GM19395 (cell line): ENCODE data around the gene PLXNB3.

Experiments used
- ATAC-seq: cut with Tn5 transposase; IDR thresholded peaks from one replicate; pipeline ENCODE4 v1.9.1; 2021; ENCODE audit warnings: mild to moderate bottlenecking, moderate library complexity; ENCODE audit not compliant: unreplicated experiment

Gene PLXNB3

DNA sequence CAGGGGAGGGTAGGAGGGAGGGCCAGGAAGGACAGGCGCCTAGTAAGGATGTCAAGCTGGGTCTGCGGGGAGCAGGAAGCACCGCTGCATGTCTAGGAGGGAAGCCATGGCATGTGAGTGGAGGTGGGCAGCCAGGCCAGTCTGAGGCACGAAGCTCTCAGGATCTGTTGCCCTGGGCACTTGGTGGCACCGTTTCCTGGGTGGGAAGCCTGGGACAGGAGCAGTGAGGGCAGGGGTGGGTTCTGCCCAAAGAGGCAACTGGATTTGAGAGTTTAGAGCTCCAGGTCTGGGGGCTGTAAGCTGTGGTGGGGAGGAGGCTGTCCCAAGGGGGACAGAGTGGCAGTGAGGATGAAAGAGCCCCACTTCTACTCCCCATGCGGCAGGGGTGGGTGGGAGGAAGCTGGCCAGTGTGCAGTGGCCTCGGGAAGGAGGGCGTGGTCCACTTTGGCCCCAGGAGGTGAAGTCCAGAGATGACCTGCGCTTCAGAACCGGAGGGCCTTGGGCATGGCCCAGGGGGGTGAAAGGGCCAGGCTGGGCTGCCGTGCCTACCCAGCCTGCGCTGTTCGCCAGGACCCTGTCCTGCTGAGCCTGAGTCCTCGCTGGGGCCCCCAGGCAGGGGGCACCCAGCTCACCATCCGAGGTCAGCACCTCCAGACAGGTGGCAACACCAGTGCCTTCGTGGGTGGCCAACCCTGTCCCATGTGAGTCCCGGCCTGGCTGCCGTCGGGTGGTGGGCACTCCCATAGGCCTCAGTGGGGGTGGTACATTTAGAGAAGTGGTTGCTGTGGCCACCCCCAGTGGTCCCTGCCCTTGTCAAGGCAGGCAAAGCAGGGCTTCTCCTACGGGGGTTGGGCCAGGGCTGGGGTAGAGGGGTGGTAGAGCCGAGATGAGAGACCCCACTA, 8.5 kb downstream of the PLXNB3 start:
- ATAC-seq = no peak

DNA sequence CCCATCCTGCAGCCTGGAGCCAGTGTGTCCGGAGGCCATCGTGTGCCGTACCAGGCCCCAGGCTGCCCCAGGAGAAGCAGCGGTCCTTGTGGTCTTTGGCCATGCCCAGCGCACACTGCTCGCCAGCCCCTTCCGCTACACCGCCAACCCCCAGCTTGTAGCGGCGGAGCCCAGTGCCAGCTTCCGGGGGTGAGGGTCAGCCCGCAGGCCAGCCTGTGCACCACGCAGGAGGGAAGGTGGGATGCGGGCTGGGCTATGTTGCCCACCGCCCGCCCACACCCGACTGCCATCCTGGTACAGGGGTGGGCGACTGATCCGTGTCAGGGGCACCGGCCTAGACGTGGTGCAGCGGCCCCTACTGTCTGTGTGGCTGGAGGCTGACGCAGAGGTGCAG, 9.2 kb downstream of the PLXNB3 start:
- ATAC-seq = no peak

DNA sequence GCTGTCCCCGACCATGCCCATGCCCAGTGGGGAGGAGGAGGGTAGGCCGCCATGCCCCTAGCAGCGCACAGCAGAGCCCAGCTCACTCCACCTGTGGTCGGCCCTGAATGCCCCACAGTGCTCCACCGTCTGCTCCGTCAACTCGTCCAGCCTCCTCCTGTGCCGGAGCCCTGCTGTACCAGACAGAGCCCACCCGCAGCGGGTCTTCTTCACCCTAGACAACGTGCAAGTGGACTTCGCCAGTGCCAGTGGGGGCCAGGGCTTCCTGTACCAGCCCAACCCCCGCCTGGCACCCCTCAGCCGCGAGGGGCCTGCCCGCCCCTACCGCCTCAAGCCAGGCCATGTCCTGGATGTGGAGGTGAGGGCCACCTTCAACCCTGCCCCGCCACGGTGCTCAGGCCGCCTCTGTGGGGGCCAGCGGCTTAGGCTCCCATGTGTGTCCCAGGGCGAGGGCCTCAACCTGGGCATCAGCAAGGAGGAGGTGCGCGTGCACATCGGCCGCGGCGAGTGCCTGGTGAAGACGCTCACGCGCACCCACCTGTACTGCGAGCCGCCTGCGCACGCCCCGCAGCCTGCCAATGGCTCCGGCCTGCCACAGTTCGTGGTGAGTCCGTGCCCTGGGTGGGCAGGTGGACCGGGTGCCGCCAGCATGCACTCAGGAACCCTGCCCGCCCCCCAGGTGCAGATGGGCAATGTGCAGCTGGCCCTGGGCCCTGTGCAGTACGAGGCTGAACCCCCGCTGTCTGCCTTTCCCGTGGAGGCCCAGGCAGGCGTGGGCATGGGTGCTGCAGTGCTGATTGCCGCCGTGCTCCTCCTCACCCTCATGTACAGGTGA, 9.9 kb downstream of the PLXNB3 start:
- ATAC-seq = no peak

DNA sequence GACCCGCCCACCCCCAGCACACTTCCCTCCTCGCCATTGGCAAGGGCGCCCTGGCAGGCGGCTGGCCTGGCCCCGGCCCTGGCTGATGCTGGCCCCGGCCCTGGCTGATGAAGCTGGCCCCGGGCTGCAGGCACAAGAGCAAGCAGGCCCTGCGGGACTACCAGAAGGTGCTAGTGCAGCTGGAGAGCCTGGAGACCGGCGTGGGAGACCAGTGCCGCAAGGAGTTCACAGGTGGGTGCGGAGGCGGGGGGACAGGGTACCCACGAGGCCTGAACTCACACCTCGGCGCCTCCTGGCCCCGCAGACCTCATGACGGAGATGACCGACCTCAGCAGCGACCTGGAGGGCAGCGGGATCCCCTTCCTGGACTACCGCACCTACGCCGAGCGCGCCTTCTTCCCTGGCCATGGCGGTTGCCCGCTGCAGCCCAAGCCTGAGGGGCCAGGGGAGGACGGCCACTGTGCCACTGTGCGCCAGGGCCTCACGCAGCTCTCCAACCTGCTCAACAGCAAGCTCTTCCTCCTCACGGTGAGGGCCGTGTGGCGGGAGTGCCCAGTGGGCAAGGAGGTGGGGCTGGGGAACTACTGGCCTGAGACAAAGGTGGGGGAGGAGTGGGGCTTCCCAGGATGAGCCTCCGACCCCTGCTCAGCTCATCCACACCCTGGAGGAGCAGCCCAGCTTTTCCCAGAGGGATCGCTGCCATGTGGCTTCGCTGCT, 10.7 kb downstream of the PLXNB3 start:
- ATAC-seq = no peak

DNA sequence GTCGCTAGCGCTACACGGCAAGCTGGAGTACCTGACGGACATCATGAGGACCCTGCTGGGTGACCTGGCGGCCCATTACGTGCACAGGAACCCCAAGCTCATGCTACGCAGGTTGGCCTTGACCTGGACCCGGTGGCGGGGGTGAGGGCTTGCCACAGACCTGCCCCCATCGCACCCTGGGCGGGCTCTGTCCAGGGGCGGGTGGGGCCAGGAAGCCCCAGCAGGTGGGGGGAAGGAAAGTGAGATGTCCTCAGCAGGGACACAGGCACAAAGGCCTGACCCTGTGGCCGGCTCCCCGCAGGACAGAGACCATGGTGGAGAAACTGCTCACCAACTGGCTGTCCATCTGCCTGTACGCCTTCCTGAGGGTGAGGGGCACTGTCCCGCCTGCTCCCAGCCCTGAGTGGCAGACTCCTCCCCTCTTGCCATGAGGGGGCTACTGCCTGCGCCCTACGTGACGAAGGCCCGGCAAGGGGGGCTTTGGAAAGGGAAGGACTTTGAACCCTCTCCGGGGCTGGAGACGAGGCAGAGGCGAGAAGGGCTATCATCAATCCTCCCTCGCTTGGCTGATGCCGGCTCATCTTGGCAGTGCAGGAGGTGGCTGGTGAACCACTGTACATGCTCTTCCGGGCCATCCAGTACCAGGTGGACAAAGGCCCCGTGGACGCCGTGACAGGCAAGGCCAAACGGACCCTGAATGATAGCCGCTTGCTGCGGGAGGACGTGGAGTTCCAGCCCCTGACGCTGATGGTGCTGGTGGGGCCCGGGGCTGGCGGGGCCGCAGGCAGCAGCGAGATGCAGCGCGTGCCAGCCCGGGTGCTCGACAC, 11.5 kb downstream of the PLXNB3 start:
- no peak for ATAC-seq

DNA sequence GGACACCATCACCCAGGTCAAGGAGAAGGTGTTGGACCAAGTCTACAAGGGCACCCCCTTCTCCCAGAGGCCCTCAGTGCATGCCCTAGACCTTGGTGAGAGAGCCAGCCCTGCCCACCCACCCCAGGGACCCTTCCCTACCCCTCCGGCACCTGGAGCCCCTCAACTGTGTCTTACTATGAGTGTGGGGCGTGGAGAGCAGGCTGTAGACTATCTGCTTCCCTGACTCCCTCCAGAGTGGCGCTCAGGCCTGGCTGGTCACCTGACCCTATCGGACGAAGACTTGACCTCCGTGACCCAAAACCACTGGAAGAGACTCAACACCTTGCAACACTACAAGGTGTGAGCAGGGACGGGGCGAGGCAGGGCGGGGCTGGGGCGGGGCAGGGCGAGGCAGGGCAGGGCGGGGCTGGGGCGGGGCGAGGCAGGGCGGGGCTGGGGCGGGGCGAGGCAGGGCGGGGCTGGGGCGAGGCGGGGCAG, 12.1 kb downstream of the PLXNB3 start:
- ATAC-seq = no peak

DNA sequence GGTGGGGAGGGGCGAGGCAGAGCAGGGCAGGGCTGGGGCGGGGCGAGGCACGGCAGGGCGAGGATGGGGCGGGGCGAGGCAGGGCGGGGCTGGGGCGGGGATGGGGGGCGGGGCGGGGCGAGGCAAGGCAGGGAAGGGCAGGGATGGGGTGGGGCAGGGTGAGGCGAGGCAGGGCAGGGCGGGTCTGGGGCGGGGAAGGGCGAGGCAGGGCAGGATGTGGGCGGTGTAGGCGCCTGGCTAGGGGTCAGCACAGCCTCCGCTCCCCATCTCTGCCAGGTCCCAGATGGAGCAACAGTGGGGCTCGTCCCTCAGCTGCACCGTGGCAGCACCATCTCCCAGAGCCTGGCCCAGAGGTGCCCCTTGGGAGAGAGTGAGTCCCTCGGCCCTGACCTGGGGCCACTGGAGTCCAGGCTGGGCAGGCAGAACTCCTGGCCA, 12.6 kb downstream of the PLXNB3 start:
- no peak for ATAC-seq

DNA sequence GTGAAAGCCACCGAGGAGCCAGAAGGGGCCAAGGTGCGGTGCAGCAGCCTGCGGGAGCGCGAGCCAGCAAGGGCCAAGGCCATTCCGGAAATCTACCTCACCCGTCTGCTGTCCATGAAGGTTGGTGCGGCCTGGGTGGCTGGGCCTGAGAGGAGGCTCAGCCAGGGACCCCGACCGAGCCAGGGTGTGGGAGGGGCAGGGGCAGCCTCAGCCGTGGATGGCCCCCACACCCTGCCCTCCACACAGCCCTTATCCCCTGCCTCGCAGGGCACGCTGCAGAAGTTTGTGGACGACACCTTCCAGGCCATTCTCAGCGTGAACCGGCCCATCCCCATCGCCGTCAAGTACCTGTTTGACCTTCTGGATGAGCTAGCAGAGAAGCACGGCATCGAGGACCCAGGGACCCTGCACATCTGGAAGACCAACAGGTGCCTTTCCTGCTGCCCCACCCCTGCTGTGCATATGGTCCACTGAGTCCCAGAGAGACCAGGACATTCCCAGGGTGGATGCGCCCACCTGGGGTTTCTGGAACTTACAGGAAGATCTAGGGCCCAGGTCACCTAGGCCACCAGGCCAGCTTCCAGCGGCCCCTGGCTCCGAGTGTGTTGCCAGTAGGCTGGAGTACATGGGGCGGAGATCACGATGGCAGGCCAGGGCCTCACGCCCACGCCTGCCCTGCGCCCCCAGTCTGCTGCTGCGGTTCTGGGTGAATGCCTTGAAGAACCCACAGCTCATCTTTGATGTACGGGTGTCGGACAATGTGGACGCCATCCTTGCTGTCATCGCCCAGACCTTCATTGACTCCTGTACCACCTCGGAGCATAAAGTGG, 13.4 kb downstream of the PLXNB3 start:
- ATAC-seq = no peak

DNA sequence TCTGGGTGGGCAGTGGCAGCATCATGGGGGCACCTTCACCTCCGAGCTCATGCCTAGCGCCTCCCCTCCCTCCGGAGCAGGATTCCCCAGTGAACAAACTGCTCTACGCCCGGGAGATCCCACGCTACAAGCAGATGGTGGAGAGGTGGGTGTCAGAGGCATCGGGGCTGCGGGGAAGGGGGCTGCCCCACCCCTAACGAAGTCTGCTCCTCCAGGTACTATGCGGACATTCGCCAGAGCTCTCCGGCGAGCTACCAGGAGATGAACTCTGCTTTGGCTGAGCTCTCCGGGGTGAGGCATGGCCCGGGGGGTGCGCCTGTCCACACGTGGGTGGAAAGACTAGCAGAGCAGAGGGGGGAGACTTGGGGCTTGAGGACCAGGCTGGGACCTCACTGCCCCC, 14.1 kb downstream of the PLXNB3 start:
- ATAC-seq = no peak

DNA sequence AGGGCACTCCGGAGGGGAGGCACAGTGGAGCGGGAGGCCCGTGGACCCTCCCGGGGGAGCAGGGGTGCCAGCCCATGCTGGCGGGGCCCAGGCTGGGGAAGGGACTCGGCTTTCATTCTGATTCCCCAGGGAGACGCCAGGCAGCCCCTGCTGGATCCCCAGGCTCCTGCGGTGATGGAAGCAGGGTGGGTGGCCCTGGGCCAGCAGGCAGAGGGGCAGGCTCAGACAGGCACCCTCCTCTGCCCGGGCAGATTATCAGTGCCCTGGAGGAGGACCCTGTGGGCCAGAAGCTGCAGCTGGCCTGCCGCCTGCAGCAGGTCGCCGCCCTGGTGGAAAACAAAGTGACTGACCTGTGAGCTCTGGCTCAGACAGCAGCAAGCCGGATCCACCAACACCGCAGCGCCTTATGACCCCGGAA, 14.6 kb downstream of the PLXNB3 start:
- no peak for ATAC-seq

DNA sequence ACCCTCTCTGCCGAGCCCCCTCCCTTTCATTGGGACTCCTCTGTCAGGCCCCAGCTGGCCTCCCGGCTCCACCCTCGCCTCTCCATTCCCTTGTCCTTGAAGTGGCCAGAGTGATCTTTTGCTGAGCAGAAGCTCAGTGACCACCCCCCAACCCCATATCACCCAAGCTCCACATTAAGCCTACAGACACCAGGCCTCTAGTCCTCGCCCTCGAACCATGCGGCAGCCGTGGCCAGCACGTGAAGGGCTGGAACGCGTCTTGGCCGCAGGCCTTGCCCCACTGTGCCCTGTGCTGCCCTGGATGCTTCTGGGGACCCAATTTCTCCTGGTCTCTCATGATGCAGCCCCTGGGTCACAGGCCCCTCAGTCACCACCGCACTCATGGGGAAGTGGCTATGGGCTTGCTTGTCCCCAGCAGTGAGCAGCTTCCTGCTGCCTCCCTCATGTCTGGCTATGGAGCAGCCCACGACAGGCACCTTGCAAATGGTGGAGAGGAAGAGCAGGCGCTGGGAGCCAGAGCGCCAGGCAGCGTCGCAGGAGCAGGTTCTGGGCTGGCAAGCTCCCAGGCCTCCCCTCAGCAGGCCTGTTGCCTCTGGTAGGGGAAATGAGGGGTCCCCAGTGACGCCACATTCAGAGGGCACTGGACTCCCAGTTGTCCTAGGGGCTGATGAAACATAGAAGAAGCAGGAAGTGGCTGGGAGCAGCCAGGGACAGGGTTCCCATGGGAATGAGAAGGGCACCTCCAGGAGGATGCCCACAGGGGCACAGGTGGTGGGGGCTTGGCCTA, 16.0 kb downstream of the PLXNB3 start:
- no peak for ATAC-seq

DNA sequence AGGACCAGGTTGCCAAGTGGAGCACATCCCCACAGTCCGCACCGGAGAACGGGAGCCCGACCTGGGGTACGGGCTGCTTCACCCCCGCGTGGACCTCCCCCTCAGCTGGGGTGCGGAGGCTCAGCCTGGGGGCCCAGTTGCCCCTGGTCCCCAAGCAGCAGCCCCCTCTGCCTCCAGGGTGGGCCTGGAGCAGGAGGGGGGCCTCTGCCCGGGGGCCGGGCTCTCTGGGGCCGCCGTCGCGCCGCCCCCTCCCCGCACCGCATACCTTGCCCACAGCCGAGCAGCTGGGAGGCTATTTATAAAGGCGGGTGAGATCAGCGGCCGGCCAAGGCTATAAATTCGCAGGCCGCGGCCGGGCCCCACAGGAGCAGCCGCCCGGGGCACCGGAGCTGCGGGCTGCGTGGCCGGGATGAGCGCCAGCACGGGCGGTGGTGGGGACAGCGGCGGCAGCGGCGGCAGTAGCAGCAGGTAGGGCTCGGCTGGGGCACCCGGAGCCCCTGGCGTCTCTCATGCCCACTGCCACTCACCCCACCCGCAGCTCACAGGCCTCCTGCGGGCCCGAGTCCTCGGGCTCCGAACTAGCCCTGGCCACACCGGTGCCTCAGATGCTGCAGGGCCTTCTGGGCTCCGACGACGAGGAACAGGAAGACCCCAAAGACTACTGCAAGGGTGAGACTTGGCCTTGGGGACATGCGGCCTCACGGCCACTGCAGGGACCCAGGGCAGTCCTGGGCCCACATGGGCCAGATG, 16.8 kb downstream of the PLXNB3 start, which contains the start of gene SRPK3:
TSS of gene SRPK3 (plus strand) at position 364 of the 750 bp plus-strand sequence. CDS start at position 410, 46 bp downstream.
- no peak for ATAC-seq

DNA sequence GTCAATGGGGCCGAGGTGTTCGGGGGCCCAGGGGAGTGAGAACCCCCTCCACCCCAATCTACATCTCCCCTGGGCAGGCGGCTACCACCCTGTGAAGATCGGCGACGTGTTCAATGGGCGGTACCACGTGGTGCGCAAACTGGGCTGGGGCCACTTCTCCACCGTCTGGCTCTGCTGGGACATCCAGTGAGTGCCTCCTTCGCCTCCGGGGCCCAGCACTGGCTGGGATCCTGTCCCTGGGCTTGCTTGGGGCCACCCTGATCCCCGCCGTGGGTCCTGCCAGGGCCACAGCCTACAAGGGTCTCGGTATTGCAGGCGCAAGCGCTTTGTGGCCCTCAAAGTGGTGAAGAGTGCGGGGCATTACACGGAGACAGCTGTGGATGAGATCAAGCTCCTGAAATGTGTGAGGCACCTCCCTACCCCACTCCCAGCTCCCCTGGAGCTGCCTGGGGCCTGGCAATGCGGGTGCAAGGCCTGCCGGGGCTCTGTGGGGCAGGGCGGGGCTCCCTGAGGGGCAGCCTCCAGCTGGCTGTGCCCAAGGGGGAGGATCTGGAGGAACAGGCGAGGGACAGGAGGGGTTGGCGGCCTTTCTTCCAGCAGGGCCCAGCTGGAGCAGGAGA, 17.5 kb downstream of the PLXNB3 start:
- no peak for ATAC-seq

DNA sequence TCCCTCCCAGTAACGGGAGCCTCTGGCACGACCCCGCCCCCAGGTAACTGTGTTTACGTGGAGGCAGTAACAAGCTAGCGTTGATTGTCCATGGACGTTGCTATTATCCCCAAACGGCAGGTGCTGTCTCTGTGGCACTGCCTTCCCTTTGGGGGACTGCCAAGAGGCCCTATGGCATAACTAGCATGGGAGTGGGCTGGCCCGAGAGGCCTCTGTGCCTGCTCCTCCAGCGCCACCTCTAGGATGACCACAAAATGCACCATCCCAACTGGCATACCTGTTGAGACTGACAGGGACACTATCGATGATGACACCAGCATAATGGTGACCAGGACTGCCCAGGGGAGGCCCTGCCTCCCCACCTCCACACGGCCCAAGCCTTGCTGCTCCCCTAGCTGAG, 18.3 kb downstream of the PLXNB3 start:
- ATAC-seq = no peak

DNA sequence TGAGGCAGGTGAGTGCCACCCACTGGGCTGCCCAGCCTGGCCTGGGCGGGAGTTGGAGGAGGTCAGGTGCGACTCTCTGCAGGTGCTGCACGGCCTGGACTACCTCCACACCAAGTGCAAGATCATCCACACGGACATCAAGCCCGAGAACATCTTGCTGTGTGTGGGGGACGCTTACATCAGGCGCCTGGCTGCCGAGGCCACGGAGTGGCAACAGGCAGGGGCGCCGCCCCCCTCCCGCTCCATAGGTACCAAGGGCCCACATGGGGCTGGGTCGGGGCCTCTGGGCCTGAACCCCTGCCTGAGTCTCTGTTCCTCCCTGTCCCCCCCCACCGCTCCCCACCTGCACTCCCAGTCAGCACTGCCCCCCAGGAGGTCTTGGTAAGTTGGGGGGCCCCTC, 18.8 kb downstream of the PLXNB3 start:
- no peak for ATAC-seq

DNA sequence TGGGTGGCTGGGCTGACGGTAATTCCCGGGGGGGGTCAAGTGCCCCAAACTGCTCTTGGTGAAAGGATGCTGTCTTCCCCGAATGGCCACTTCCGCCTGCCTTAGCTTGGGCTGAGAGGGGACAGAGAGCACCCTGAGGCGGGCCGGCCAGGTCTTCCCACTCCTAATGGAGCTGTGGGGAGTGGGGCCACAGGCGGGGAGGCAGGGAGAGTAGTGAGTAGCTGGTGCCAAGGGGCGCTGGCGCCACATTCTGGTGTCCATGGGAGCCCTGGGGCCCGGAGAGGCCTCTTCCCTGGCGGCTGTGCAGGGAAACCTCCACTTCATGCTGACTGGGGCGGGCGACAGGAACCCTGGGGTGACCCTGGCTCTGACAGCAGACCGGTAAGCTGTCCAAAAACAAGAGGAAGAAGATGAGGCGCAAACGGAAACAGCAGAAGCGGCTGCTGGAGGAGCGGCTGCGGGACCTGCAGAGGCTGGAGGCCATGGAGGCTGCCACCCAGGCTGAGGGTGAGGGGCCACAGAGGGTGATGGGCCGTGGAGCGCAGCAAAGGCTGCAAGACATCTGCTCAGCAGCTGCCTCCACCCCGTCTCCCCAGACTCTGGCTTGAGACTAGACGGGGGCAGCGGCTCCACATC, 19.4 kb downstream of the PLXNB3 start:
- ATAC-seq = no peak
